HCT116 (cell line): Measurements from ENCODE around the gene WAC. TPM values are rescaled to one million over a fixed set of nuclear protein-coding genes. Genes with fewer than 3 reads are reported as not detected.

Experiments used
- ATAC-seq: fragments of 200-7000 bp; cut with Tn5 transposase; 2 replicates; pipeline ENCODE4 v1.9.1; 2020; ENCODE audit warnings: mild to moderate bottlenecking, moderate library complexity
- BruUV-seq: library from RNA; stranded (reverse); fragments of 400-500 nt; replicated peaks from 2 replicates; lab custom pipeline; 2021; lab: Mats Ljungman, UMichigan
- CTCF ChIA-PET: fragments of 300-600 bp; sonication (Branson Sonifier 250); formaldehyde crosslinking; loops from one replicate; lab custom pipeline; 2021; ENCODE audit warnings: antibody characterized with exemption; lab: Charles Lee
- POLR2A ChIA-PET: fragments of 300-600, 350-600 bp; sonication (Branson Sonifier 250); formaldehyde crosslinking; loops from one replicate; lab custom pipeline; 2021; ENCODE audit warnings: antibody characterized with exemption; lab: Charles Lee
- RAD21 ChIA-PET, 2 experiments: fragments of 300-600 bp; sonication (Branson Sonifier 250); formaldehyde crosslinking; loops; one replicate each; lab custom pipeline; 2023; ENCODE audit warnings: low total read pairs in 2 of 2; ENCODE audit not compliant: uncharacterized antibody in 2 of 2, unreplicated experiment in 2 of 2, low non-redundant PET in 1 of 2; lab: Charles Lee
- DNase-seq: peaks from one replicate; pipeline ENCODE4 v3.0.0-alpha.2; 2010; ENCODE audit warnings: low read depth, low spot score
- H2AFZ ChIP-seq: fragments of 200-600 bp; shearing (Covaris generic), sonication (generic); 2 replicates; pipeline ENCODE4 v1.6.1; 2017; ENCODE audit warnings: low read depth, mixed run types, mixed read lengths, antibody characterized with exemption, low read length; ENCODE audit not compliant: poor library complexity, severe bottlenecking
- H3K27ac ChIP-seq: 2 replicates; pipeline ENCODE4 v1.5.1; 2012; ENCODE audit warnings: low read depth, low read length
- H3K27me3 ChIP-seq: fragments of 200-600 bp; sonication (generic); 2 replicates; pipeline ENCODE4 v1.6.1; 2016; ENCODE audit warnings: mixed run types, low read length, mixed read lengths; ENCODE audit not compliant: insufficient read depth
- H3K36me3 ChIP-seq, 2 experiments: fragments of 200-500 bp in 1 of 2; fragments of 200-600 bp in 1 of 2; sonication (Bioruptor generic) in 1 of 2; sonication (generic) in 1 of 2; 2 replicates each; pipeline versions ENCODE4 v1.5.1 to v1.6.1; 2014 to 2016; ENCODE audit warnings: low read length in 2 of 2, inconsistent platforms in 1 of 2, mixed read lengths in 1 of 2, mixed run types in 1 of 2; ENCODE audit not compliant: insufficient read depth in 2 of 2, control insufficient read depth in 1 of 2
- H3K4me1 ChIP-seq, 2 experiments: fragments of 200-600 bp in 1 of 2; sonication (generic) in 1 of 2; 2 replicates each; pipeline versions ENCODE4 v1.5.1 to v1.6.1; 2012 to 2017; ENCODE audit warnings: low read length in 2 of 2, inconsistent platforms in 1 of 2, mild to moderate bottlenecking in 1 of 2, mixed read lengths in 1 of 2, mixed run types in 1 of 2, moderate library complexity in 1 of 2; ENCODE audit not compliant: insufficient read depth in 2 of 2, control insufficient read depth in 1 of 2
- H3K4me2 ChIP-seq: fragments of 200-600 bp; sonication (generic); 2 replicates; pipeline ENCODE4 v1.6.1; 2017; ENCODE audit warnings: mixed run types, low read length, mixed read lengths
- H3K4me3 ChIP-seq, 2 experiments: fragments of 200-600 bp in 1 of 2; sonication (generic) in 1 of 2; replicated peaks in 1 of 2; 2 replicates each; pipeline ENCODE4 v1.5.1; 2011 to 2016; ENCODE audit warnings: low read length in 2 of 2, control low read depth in 1 of 2, low read depth in 1 of 2, mild to moderate bottlenecking in 1 of 2, mixed read lengths in 1 of 2, mixed run types in 1 of 2
- H3K79me2 ChIP-seq: fragments of 200-600 bp; sonication (generic); 2 replicates; pipeline ENCODE4 v1.6.1; 2017; ENCODE audit warnings: mild to moderate bottlenecking, mixed run types, low read length, moderate library complexity, mixed read lengths; ENCODE audit not compliant: insufficient read depth
- H3K9ac ChIP-seq: fragments of 200-600 bp; sonication (generic); 2 replicates; pipeline ENCODE4 v1.6.1; 2016; ENCODE audit warnings: low read length, mixed read lengths
- H3K9me2 ChIP-seq: fragments of 200-600 bp; sonication (generic), shearing (Covaris generic); 2 replicates; pipeline ENCODE4 v1.6.1; 2017; ENCODE audit warnings: mixed run types, mild to moderate bottlenecking, moderate library complexity; ENCODE audit not compliant: insufficient read depth
- H3K9me3 ChIP-seq, 2 experiments: fragments of 200-500 bp in 1 of 2; fragments of 200-600 bp in 1 of 2; sonication (Bioruptor generic) in 1 of 2; sonication (generic) in 1 of 2; 2 replicates each; pipeline ENCODE4 v1.6.1; 2014 to 2017; ENCODE audit warnings: low read length in 2 of 2, mixed read lengths in 2 of 2, inconsistent platforms in 1 of 2, low read depth in 1 of 2, mild to moderate bottlenecking in 1 of 2, mixed run types in 1 of 2, moderate library complexity in 1 of 2; ENCODE audit not compliant: control insufficient read depth in 1 of 2, insufficient read depth in 1 of 2
- H4K20me1 ChIP-seq: fragments of 200-600 bp; sonication (generic), shearing (Covaris generic); 2 replicates; pipeline ENCODE4 v1.6.1; 2017; ENCODE audit warnings: mixed run types, mild to moderate bottlenecking, moderate library complexity; ENCODE audit not compliant: insufficient read depth
- EGR1 ChIP-seq: IDR thresholded peaks from 2 replicates; pipeline ENCODE4 v1.6.1; 2012; ENCODE audit warnings: low read depth
- ELF1 ChIP-seq: IDR thresholded peaks from 2 replicates; pipeline ENCODE4 v1.6.1; 2012; ENCODE audit warnings: low read depth, borderline replicate concordance
- EZH2 ChIP-seq: fragments of 200-600 bp; sonication (generic); IDR thresholded peaks from 2 replicates; pipeline ENCODE4 v1.6.1; 2017; ENCODE audit warnings: antibody characterized with exemption, mixed run types
- FOSL1 ChIP-seq: IDR thresholded peaks from 2 replicates; pipeline ENCODE4 v1.6.1; 2012; ENCODE audit warnings: low read depth
- JUND ChIP-seq: IDR thresholded peaks from 2 replicates; pipeline ENCODE4 v1.6.1; 2012
- POLR2A ChIP-seq: IDR thresholded peaks from 2 replicates; pipeline ENCODE4 v1.7.0; 2011; ENCODE audit warnings: borderline replicate concordance; ENCODE audit not compliant: insufficient read depth, insufficient read length; ENCODE audit errors: extremely low read depth
- POLR2AphosphoS5 ChIP-seq: IDR thresholded peaks from 2 replicates; pipeline ENCODE4 v1.6.1; 2011; ENCODE audit warnings: mild to moderate bottlenecking, low read depth, low read length, moderate library complexity
- RAD21 ChIP-seq: IDR thresholded peaks from 2 replicates; pipeline ENCODE4 v1.6.1; 2012; ENCODE audit warnings: low read depth, mild to moderate bottlenecking
- REST ChIP-seq: IDR thresholded peaks from 2 replicates; pipeline ENCODE4 v1.6.1; 2012; ENCODE audit warnings: low read depth
- SIN3A ChIP-seq: IDR thresholded peaks from 2 replicates; pipeline ENCODE4 v1.6.1; 2012; ENCODE audit warnings: low read depth
- SRF ChIP-seq: IDR thresholded peaks from 2 replicates; pipeline ENCODE4 v1.6.1; 2012; ENCODE audit warnings: low read depth
- TCF7L2 ChIP-seq: IDR thresholded peaks from 2 replicates; pipeline ENCODE4 v1.7.0; 2011; ENCODE audit warnings: borderline replicate concordance, inconsistent platforms; ENCODE audit not compliant: insufficient read depth, insufficient read length; ENCODE audit errors: extremely low read depth
- YY1 ChIP-seq: IDR thresholded peaks from 2 replicates; pipeline ENCODE4 v1.6.1; 2011; ENCODE audit warnings: low read length, low read depth, moderate library complexity, mild to moderate bottlenecking; ENCODE audit not compliant: insufficient replicate concordance; ENCODE audit errors: extremely low read depth
- ZBTB33 ChIP-seq: IDR thresholded peaks from 2 replicates; pipeline ENCODE4 v1.6.1; 2011; ENCODE audit warnings: mild to moderate bottlenecking, low read length, moderate library complexity; ENCODE audit not compliant: insufficient replicate concordance; ENCODE audit errors: extremely low read depth
- ZNF274 ChIP-seq: fragments of 200-500 bp; sonication (Bioruptor generic); IDR thresholded peaks from 2 replicates; pipeline ENCODE4 v1.6.1; 2014; ENCODE audit warnings: mild to moderate bottlenecking, low read depth, low read length, inconsistent platforms
- intact Hi-C: fragments of 100-400 bp; cut with micrococcal nuclease; formaldehyde crosslinking; loops from 2 replicates; pipeline ENCODE4 v1.10.0; 2022
- total RNA-seq: library from RNA; stranded (reverse); gene quantifications from one replicate; pipeline ENCODE4 v1.2.1, GENCODE V29; 2021; ENCODE audit not compliant: unreplicated experiment

The WAC gene
- total RNA-seq, 1 experiment from 2014 or later: 117 TPM

GRCh38 chr10:28627102-28627501, 94.2 kb downstream of the WAC start:
- DNase-seq: no peak
- no peaks in the 10 kb centered on the region for H3K9me2 ChIP-seq
- TF ChIP-seq EZH2 (no peak), POLR2A (no peak), SIN3A (no peak), SRF (no peak), POLR2AphosphoS5 (no peak), ZNF274 (no peak), RAD21 (no peak), ELF1 (no peak), REST (no peak), ZBTB33 (no peak), JUND (no peak), EGR1 (no peak), FOSL1 (no peak), YY1 (no peak), TCF7L2 (no peak)
- no peak overlapping the region for H2AFZ ChIP-seq
- no peak for ATAC-seq
- H3K27me3 ChIP-seq: no peaks in the 10 kb centered on the region
- BruUV-seq: no TSS peak
- no peak overlapping the region for H3K27ac ChIP-seq
- ChIA-PET POLR2A (no interaction called here), CTCF (interaction anchor here (0.7 to 2.4 kb wide), 2 partner anchors 8 to 677 kb away, joined by 3 to 12 read pairs; no protein-coding TSS in a partner anchor), RAD21 (interaction anchor here in 1 of 2 experiments (0.6 kb wide), 1 partner anchor 125 kb away, joined by 3 read pairs; no protein-coding TSS in a partner anchor)
- no peaks in the 10 kb centered on the region for H4K20me1 ChIP-seq
- H3K4me1 ChIP-seq: peaks cover 2 to 7% of the 10 kb centered on the region in 2 experiments; a peak in 2 of 4 replicates
- no peaks in the 10 kb centered on the region for H3K79me2 ChIP-seq
- intact Hi-C loops: no loop called here
- H3K4me3 ChIP-seq: no peak overlapping the region
- H3K9ac ChIP-seq: no peak overlapping the region
- no peaks in the 10 kb centered on the region for H3K9me3 ChIP-seq
- no peaks in the 10 kb centered on the region; a peak in 1 of 4 replicates for H3K36me3 ChIP-seq
- H3K4me2 ChIP-seq: no peak overlapping the region
